ENCODE data around the gene DNAJC8.

The DNAJC8 gene, protein sequence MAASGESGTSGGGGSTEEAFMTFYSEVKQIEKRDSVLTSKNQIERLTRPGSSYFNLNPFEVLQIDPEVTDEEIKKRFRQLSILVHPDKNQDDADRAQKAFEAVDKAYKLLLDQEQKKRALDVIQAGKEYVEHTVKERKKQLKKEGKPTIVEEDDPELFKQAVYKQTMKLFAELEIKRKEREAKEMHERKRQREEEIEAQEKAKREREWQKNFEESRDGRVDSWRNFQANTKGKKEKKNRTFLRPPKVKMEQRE

GRCh38 chr1:28232558-28233263 is at the start of gene DNAJC8:
TSS of gene DNAJC8 (minus strand) at chr1:28233029. CDS start at chr1:28232998, 31 bp downstream.
- peak; percentile 91 for DNase-seq

DNA sequence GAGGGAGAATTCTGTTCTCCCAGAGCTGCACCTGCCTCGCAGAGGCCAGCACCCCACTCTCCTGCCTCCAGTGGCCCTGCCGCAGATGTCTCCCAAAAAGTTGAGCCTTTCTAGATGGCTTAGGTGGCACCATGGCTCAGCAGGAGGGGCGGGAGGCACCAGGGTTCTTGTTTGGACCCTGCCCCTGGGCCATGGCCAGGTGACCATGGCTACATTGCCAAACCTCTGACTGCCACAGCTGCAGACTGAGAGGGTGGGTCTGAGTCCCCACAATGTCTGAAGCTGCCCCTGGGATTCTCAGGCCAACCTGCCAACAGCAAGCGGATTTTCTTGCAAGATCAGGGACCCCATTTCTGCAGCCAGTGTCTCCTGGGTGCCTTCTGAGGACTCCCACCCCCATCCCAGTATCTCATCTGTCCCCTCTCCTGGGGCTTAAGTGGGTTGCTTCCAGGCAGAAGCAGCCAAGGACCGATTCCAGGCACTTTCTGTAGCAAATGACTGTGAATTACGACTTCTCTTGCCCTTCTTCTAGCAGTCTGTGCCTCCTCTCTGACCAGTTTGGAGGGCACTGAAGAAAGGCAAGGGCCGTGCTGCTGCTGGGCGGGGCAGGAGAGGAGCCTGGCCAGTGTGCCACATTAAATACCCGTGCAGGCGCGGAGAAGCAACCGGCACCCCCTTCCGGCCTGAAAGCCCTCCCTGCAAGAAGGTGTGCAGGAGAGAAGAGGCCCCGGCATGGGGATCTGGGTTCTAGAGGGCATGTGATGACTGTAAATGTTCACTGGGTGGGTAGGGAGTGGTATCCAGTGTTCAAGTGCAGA is 49.0 kb upstream of the DNAJC8 start:
- DNase-seq, result no peak

DNA sequence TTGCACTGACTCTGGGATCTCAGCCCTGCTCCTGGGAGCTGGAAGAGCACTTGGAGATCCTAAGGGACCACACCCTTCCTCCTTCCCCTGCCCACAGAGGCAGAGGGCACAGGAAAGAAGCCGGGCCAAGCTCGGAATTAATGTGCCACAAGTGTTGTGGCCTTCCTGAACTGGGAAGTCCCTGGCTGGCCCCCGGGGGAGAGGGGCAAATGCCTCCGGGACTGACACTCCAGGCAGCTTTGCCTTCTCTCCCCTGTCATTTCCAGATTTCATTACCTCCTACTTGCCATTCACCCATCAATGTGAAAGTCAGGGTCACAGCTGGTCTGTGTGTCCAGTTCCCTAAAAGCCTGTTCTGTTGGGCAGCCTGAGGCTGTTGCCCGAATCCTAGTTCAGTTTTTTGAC is 48.1 kb upstream of the DNAJC8 start:
- no peak for DNase-seq

DNA sequence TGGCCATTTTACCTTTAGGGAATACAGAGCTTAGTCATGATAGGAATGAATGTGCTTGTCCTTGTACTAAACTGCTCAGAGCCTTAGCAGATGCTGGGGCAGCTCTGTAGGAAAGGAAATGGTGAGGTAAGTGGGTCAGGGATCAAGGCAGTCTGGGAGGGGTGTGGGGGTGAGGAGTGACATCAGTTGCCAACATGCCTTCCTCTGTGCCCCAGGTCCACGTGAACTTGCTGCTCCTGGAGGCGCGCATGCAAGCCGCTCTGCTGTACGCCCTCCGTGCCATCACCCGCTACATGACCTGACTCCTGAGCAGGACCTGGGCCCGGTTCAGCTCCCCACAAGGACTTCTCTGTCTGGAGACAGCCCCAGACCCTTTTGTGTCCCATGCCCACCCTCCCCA is 47.7 kb upstream of the DNAJC8 start:
- DNase-seq, result no peak

- DNase-seq, result no peak
Measured at GRCh38 chr1:28279721-28280120, 46.9 kb upstream of the DNAJC8 start.

DNA sequence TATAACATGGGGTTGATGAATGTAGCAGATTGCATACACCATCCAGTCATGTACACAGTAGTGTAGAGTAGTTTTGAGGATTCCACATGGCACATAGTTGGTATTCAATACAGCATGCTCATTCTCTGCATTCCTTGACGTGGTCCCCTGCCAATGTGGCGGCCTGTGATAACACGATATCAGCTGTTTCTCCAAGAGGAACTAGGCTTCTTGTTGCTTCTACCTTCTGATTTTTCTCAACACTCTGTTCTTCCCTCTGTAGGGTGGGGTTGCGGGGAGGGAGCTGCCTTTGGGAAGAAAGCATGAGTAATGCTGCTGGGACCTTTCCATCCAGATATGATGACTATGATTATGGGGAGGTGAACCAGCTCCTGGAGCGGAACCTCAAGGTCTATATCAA is 45.9 kb upstream of the DNAJC8 start:
- no peak for DNase-seq

GRCh38 chr1:28273216-28273860 is 40.5 kb upstream of the DNAJC8 start:
- no peak for DNase-seq

- no peak for DNase-seq
Measured at GRCh38 chr1:28272215-28272852, 39.5 kb upstream of the DNAJC8 start.

GRCh38 chr1:28269529-28269928 is 36.7 kb upstream of the DNAJC8 start:
- no peak for DNase-seq

GRCh38 chr1:28267633-28268032 is 34.8 kb upstream of the DNAJC8 start:
- DNase-seq, result no peak

GRCh38 chr1:28266920-28267322 is 34.1 kb upstream of the DNAJC8 start:
- no peak for DNase-seq

DNA sequence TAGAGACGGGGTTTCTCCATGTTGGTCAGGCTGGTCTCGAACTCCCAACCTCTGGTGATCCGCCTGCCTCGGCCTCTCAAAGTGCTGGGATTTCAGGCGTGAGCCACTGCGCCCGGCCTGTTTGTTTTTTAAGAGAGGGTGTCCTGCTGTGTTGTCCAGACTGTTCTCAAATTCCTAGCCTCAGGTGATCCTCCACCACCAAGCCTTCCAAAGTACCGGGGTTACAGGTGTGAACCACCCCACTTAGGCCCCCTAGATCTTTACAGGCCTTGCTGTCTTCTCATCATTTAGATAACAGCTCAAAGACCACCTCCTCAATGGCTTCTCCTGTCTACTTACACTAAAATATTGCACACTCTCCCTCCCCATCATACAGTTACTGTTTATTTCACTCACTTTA is 32.7 kb upstream of the DNAJC8 start:
- DNase-seq, result no peak

DNA sequence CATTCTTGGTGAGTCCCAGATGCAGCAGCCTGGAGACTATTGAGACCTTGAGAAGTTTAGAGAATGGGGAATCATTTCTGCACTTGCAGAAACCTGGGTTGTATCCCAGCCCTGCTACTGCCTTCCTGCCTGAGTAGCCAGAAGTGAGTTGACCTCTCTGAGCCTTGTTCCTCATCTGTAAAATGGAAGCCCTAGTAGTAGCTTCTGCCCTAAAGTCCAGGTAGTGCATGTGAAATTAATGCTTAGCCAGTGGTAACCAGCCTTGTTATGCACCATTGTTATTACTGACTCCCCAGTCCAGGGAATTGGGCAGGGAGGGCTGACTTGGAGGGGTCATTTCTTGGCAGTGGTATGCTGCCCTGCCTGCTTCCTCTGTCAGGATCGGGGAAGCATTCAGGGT is 32.1 kb upstream of the DNAJC8 start:
- no peak for DNase-seq

GRCh38 chr1:28260803-28261174 is 28.0 kb upstream of the DNAJC8 start:
- DNase-seq, result no peak

DNA sequence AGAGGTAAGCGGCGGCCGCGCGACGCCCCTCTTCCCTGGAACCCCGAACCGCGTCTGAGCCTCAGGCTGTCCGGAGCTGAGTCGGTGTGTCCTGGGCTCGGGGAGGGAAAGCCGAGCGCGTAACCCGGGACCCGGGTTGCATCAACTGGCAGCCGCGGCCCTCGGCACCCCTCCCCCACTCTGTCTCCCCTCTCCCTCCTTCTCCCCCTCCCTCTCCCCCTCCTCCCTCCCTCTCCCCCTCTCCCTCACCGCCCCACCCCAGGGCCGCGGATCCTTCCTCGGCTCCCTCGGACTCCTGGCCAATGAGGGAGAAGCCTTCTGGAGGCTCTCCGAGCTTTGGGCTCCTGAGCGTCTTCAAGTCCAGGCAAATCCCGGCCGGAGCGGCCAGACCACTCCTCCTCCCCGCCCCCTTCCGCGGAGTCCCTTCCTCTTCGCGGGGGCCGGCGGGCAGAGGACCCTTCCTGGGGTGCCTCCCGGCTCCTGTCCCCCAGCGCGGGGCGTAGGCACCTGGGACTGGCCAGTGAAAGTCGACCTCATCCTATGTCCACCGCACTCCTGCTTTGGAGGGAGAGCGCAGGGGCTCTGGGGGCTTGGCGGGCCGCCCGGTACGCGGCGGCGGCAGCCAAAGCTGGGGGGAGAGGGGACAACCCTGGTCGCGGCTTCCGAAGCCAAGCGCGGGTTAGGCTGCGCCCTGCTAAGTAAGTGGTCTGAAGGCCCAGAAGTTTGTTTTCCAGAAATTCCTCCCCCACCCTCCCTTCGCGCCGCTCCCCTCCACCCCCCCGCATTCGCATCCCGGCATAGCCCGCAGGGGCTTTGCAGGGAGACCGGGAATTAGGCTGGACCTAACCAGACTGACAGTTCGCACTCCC is 27.3 kb upstream of the DNAJC8 start:
- DNase-seq, result no peak

DNA sequence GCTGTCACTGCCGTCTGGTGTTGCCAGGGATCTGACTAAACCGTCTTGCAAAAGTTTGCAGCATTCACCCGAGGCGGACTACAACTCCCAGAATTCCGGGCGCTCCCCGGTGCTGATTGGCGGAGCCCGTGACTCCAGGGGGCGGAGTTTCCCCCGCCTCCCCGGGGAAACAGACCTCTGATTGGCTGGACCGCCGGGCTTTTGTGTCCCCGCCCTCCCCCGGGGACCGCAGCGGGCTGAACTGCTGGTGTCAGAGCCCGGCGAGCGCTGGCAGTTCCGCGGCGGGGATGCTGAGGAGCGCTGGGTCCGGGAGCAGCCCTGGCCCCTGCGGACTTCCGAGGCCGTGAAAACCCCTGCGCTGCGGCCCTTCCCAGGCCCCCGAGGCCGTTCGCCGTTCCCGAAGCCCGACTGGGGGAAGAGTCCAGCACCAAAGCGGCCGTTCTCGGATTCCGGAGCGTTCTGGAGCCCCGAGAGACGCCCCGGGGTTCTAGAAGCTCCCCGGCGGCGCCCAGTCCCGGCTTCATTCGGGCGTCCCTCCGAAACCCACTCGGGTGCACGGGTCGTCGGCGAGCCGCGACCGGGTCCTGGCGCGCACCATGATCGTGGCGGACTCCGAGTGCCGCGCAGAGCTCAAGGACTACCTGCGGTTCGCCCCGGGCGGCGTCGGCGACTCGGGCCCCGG is 26.6 kb upstream of the DNAJC8 start, which contains the start of gene SESN2:
Gene SESN2 (plus strand): TSS at position 267 of the 682 bp plus-strand sequence. CDS start 330 bp downstream, at position 597.
- peak; percentile 99 for DNase-seq

DNA sequence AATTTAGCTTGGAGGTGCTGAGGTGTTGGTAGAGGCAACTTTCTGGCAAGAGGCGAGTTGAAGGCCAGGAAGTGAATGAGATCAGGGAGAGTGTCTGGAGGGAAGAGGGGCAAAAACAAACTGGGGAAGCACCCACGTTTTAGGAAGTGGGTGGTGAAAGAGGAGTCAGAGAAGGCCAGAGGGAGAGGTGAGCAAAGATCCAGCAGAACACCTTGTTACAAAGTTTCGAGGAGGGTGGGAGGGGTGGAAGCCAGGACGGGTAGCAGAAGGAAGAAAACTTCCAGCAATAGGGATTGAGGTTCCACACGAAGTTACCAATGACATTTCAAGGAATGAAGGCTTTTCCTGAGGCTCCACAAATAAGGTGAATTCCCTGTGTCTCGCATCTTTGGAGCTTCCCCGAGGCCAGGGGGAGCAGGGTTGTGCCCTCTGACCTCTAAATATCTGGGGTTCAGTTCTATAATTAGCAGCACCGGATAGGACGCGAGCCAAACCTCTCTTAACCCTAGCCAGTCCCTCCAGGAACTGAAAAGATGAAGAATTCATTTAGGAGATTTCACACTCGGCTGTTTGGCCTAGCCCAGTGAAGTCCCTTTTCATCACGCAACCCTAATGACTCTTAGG is 25.9 kb upstream of the DNAJC8 start:
- no peak for DNase-seq

DNA sequence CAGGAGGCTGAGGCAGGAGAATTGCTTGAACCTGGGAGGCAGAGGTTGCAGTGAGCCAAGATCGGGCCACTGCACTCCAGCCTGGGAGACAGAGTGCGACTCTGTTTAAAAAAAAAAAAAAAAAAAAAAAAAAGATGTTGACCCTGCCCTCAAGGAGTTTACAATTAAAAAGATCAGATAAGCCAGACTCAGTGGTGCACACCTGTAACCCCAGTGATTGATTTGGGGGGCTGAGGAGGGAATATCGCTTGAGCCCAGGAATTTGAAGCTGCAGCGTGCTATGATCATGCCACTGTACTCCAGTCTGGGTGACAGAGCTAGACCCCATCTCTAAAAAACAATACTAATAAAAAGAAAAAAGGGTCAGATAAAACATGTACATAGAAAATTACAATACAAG is 24.9 kb upstream of the DNAJC8 start:
- DNase-seq, result no peak

DNA sequence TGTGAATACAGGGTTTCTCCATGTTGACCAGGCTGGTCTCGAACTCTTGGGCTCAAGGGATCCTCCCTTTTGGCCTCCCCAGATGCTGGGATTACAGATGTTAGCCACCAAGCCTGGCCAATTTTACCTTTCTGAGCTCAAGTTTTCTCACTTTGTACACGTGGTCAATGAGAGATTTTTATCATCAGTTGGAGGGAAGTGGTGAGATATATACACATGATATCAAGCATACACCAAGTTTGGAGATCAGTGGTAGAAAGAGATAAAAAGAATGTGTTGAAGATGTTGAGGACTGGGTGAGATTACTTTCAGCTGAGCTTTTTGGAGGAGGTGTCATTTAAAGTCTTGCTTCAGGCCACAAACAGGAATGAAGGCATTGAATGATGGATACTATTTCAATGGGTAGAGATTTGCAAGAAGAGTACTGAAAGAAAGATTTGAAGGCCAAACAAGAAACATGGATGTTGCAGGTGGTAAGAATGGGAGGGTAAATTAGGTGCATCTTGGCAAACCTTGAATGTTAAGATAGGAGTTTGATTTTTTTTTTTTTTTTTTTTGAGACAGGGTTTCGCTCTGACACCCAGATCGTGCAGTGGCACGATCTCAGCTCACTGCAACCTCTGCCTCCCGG is 23.5 kb upstream of the DNAJC8 start:
- DNase-seq, result no peak

GRCh38 chr1:28249866-28250295 is 17.1 kb upstream of the DNAJC8 start:
- DNase-seq, result no peak

Measured in activated CD4-positive, alpha-beta T cell treated with anti-CD3 and anti-CD28 coated beads for 1 hour (primary cell).